Natural killer cell (primary cell): Measurements from ENCODE around the gene CSNK2A1. TPM values are rescaled to one million over a fixed set of nuclear protein-coding genes. Genes with fewer than 3 reads are reported as not detected.

Experiments used
- ATAC-seq, 3 donors: fragments of 150-1000 bp in 2 of 3; fragments of 200-7000 bp in 1 of 3; cut with Tn5 transposase; 1 replicate in 1 of 3; 2 replicates in 2 of 3; pipeline ENCODE4 v1.10.0; 2021; ENCODE audit warnings: mild to moderate bottlenecking in 2 of 3, moderate library complexity in 2 of 3
- DNase-seq, 2 donors: peaks; one replicate each; pipeline versions ENCODE4 v3.0.0 to v3.0.0-alpha.2; 2013 to 2021; ENCODE audit warnings: mixed read lengths in 1 of 2
- H3K27ac ChIP-seq: one replicate; pipeline ENCODE4 v1.5.1; 2013; ENCODE audit warnings: mild to moderate bottlenecking, low read length
- H3K27me3 ChIP-seq: one replicate; pipeline ENCODE4 v1.6.1; 2013; ENCODE audit warnings: low read length; ENCODE audit not compliant: control insufficient read depth, insufficient read depth
- H3K36me3 ChIP-seq: one replicate; pipeline ENCODE4 v1.6.1; 2013; ENCODE audit warnings: low read length; ENCODE audit not compliant: control insufficient read depth, insufficient read depth
- H3K4me1 ChIP-seq: one replicate; pipeline ENCODE4 v1.6.1; 2013; ENCODE audit warnings: low read length; ENCODE audit not compliant: control insufficient read depth, insufficient read depth
- H3K4me3 ChIP-seq: one replicate; pipeline ENCODE4 v1.5.1; 2013; ENCODE audit warnings: low read length
- H3K9me3 ChIP-seq: one replicate; pipeline ENCODE4 v1.6.1; 2013; ENCODE audit warnings: low read length; ENCODE audit not compliant: control insufficient read depth, insufficient read depth
- H3K27ac Mint-ChIP-seq, 2 donors: one replicate each; pipeline ENCODE4 v1.8.0; 2022; ENCODE audit warnings: mild to moderate bottlenecking in 2 of 2, mixed read lengths in 2 of 2, moderate library complexity in 1 of 2
- H3K27me3 Mint-ChIP-seq, 2 donors: one replicate each; pipeline ENCODE4 v1.8.0; 2022; ENCODE audit warnings: low read depth in 2 of 2, mixed read lengths in 2 of 2
- H3K36me3 Mint-ChIP-seq: one replicate; pipeline ENCODE4 v1.8.0; 2022; ENCODE audit warnings: mixed read lengths
- H3K4me1 Mint-ChIP-seq, 2 donors: one replicate each; pipeline ENCODE4 v1.8.0; 2022; ENCODE audit warnings: mixed read lengths in 2 of 2
- H3K4me3 Mint-ChIP-seq: one replicate; pipeline ENCODE4 v1.8.0; 2022; ENCODE audit warnings: mild to moderate bottlenecking, moderate library complexity, mixed read lengths
- H3K9me3 Mint-ChIP-seq, 2 donors: one replicate each; pipeline ENCODE4 v1.8.0; 2022; ENCODE audit warnings: mixed read lengths in 2 of 2
- CTCF ChIP-seq: fragments of 200-600 bp; IDR thresholded peaks from one replicate; pipeline ENCODE4 v1.8.0; 2022; ENCODE audit warnings: antibody characterized with exemption
- WGBS: methylation state at CpG from one replicate; pipeline ENCODE4 v1.1.7; 2013; ENCODE audit warnings: missing lambda C conversion rate; ENCODE audit not compliant: insufficient coverage; 5-methylcytosine and 5-hydroxymethylcytosine counted together
- intact Hi-C: fragments of 100-400 bp; cut with micrococcal nuclease; formaldehyde crosslinking; loops from one replicate; pipeline ENCODE4 v1.14.2; 2022
- total RNA-seq, 4 donors: library from RNA; stranded (reverse); fragments of 120-200 nt in 1 of 4; gene quantifications; one replicate each; pipeline versions ENCODE4 v1.2.3 to v1.2.4, GENCODE V29; 2013 to 2022

The CSNK2A1 gene
- total RNA-seq = 10 to 100 TPM; 88.8 to 92.6 (median 88.9) TPM
- 132 TPM for total RNA-seq (2013)

- H3K4me1 ChIP-seq = peaks cover 19% of the 10 kb centered on the region
These were observed at the start of gene CSNK2A1 for GRCh38 chr20:543369-544152. TSS of gene CSNK2A1 (minus strand) at chr20:543790. CDS start at chr20:508551, 35,239 bp downstream.

DNA sequence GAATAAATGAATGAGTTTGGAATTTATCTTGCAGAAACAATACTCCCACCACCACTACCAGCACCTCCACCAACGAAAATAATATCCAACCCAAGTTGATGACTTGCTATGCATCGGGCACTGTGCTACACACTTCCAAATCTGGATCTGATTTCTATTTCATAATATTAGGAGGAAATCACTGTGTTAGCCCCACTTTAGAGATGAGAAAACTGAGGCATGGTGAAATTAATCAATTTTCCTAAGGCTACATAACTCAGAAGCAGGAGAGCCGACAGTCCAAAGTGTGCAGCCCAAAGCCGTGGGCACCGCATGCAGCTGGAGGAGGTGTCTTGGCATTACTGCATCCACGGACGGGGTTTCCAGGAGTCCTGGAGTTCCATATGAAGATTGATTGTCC lies 48.9 kb upstream of the CSNK2A1 start:
- WGBS = 87% methylated on average over 7 of the region's 7 CpGs
- intact Hi-C loops = no loop called here

More at GRCh38 chr20:543369-544152, at the start of gene CSNK2A1:
- H3K36me3 Mint-ChIP-seq = no peaks in the 10 kb centered on the region
- DNase-seq (peak; percentile 97 to 98), ATAC-seq (peak; percentile 90 to 97 (median 93))
- TF ChIP-seq CTCF = no peak
- Histone ChIP-seq H3K4me3 (peak within 1 kb of the TSS; percentile 90), H3K27me3 (no peaks in the 10 kb centered on the region), H3K36me3 (no peaks in the 10 kb centered on the region), H3K27ac (peak within 1 kb of the TSS; percentile 87), H3K9me3 (no peaks in the 10 kb centered on the region)
- H3K4me3 Mint-ChIP-seq = peak within 1 kb of the TSS; percentile 87
- peak within 1 kb of the TSS; percentile 95 to 100 for H3K27ac Mint-ChIP-seq
- intact Hi-C loops = loop anchor here (5.0 kb wide), 1 partner anchor 191 kb away; no protein-coding TSS in a partner anchor
- H3K4me1 Mint-ChIP-seq = peaks cover 55 to 57% of the 10 kb centered on the region in 2 donors
- peaks cover 6 to 11% of the 10 kb centered on the region in 2 donors for H3K27me3 Mint-ChIP-seq
- under 1% methylated on average over 44 of the region's 44 CpGs for WGBS
- peaks cover 0 to 2% of the 10 kb centered on the region in 2 donors for H3K9me3 Mint-ChIP-seq

GRCh38 chr20:591941-592340 lies 48.4 kb upstream of the CSNK2A1 start:
- 81% methylated on average over 5 of the region's 5 CpGs for WGBS
- ATAC-seq (no peak), DNase-seq (no peak)
- intact Hi-C loops = no loop called here
- Mint-ChIP-seq H3K4me3 (no peak overlapping the region), H3K4me1 (no peaks in the 10 kb centered on the region), H3K9me3 (no peaks in the 10 kb centered on the region), H3K27me3 (peaks cover 3 to 10% of the 10 kb centered on the region in 2 donors), H3K27ac (no peak overlapping the region), H3K36me3 (no peaks in the 10 kb centered on the region)
- TF ChIP-seq CTCF = no peak
- no peaks in the 10 kb centered on the region for H3K4me1 ChIP-seq
- no peaks in the 10 kb centered on the region for H3K27me3 ChIP-seq
- no peaks in the 10 kb centered on the region for H3K36me3 ChIP-seq
- H3K27ac ChIP-seq = no peak overlapping the region
- no peaks in the 10 kb centered on the region for H3K9me3 ChIP-seq
- no peak overlapping the region for H3K4me3 ChIP-seq

More for the DNA sequence above, 48.9 kb upstream of the CSNK2A1 start:
- Mint-ChIP-seq H3K4me3 (no peak overlapping the region), H3K4me1 (no peaks in the 10 kb centered on the region), H3K27ac (no peak overlapping the region), H3K9me3 (no peaks in the 10 kb centered on the region), H3K27me3 (peaks cover 3 to 10% of the 10 kb centered on the region in 2 donors), H3K36me3 (no peaks in the 10 kb centered on the region)
- H3K9me3 ChIP-seq = no peaks in the 10 kb centered on the region
- no peak for TF ChIP-seq CTCF
- ATAC-seq = no peak
- no peaks in the 10 kb centered on the region for H3K27me3 ChIP-seq
- H3K27ac ChIP-seq = no peak overlapping the region
- H3K4me1 ChIP-seq = no peaks in the 10 kb centered on the region
- no peak overlapping the region for H3K4me3 ChIP-seq
- H3K36me3 ChIP-seq = no peaks in the 10 kb centered on the region
- no peak for DNase-seq
